Placental pericyte (primary cell): ENCODE results near the gene ALKBH5. TPM values are rescaled to one million over a fixed set of nuclear protein-coding genes. Genes with fewer than 3 reads are reported as not detected.

Source experiments
- total RNA-seq: library from RNA; depleted of rRNA; stranded (reverse); fragments of >200 nt; gene quantifications from 2 replicates; pipeline ENCODE4 v1.2.3, GENCODE V29; 2012

The ALKBH5 gene
- 103 and 168 TPM in 2 replicates for total RNA-seq

DNA sequence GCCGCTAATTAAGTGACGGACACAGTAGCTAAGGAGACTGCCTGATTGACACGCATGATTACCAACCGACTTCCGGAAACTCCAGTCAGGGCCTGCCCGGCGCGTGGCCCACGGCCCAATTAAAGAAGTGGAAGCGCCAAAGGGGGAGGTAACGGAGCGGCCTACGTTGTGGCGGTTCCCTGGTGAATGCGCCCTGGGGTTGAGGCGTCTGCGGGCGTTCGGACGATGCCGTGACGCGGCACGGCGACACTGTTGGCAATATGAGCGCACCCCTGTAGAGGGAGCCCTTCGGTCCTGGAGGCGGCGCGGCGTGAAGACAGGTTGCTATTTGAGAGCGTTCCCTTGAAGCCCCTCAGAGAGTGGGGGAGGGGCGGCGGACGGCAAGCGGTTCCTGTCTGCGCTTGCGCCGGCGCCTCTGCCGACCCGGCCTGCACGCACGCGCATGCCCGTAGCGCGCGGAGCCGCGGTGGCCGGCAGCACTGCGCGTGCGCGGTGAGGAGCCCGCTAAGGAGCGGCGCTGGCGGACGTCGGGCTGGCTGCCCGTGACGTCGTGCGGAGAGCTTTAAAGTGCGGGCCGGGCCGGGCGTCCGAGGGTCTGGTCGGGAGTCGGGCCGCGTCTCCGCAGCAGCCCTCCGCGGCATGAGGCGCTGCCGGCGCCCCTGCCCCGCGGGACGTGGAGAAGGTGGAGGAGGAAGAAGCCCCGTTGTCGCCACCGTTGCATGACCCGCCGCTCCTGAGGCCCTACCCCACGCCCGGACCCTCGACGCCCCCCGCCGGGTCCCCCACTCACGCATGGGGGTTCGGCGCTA, at the start of gene ALKBH5:
Gene ALKBH5 (plus strand): TSS at position 495 of the 809 bp plus-strand sequence. CDS start 416 bp downstream, outside the sequence.

GRCh38 chr17:18225121-18225641, 41.6 kb downstream of the ALKBH5 start, which contains the start of gene LLGL1:
Gene LLGL1 (plus strand): TSS chr17:18225635. CDS start chr17:18225683, 48 bp downstream.

GRCh38 chr17:18258356-18259038, 74.9 kb downstream of the ALKBH5 start, which contains the start of gene FLII:
Gene FLII (minus strand): TSS chr17:18258738. CDS start chr17:18258690, 48 bp downstream.

Other genes with a start within 250 kb of the ALKBH5 start
- gene TOM1L2, start 211.4 kb upstream of the ALKBH5 start, total RNA-seq, result 26.5 and 35.1 TPM in 2 replicates
- gene DRC3, start 211.0 kb upstream of the ALKBH5 start, total RNA-seq, result 0.66 and 0.86 TPM in 2 replicates
- gene ATPAF2, start 144.7 kb upstream of the ALKBH5 start, total RNA-seq, result 10.7 and 14.7 TPM in 2 replicates
- 6.3 and 11.4 TPM in 2 replicates for gene GID4, start 144.4 kb upstream of the ALKBH5 start, total RNA-seq
- 33.9 and 45.8 TPM in 2 replicates for gene DRG2, start 95.9 kb upstream of the ALKBH5 start, total RNA-seq
- gene MYO15A, start 75.1 kb upstream of the ALKBH5 start, total RNA-seq, result 0.44 and 0.72 TPM in 2 replicates
- 32.4 and 53.4 TPM in 2 replicates for gene LLGL1, start 41.8 kb downstream of the ALKBH5 start, total RNA-seq
- gene FLII, start 74.9 kb downstream of the ALKBH5 start, total RNA-seq, result 343 and 376 TPM in 2 replicates
- 10.9 and 27.8 TPM in 2 replicates for gene MIEF2, start 76.8 kb downstream of the ALKBH5 start, total RNA-seq
- gene TOP3A, start 131.2 kb downstream of the ALKBH5 start, total RNA-seq, result 39.4 and 58.7 TPM in 2 replicates
- gene SMCR8, start 131.5 kb downstream of the ALKBH5 start, total RNA-seq, result 24.6 and 26.0 TPM in 2 replicates
- 4.4 and 16.5 TPM in 2 replicates for gene SHMT1, start 179.7 kb downstream of the ALKBH5 start, total RNA-seq
- gene EVPLL, start 193.9 kb downstream of the ALKBH5 start, total RNA-seq, result not detected in 2 replicates